Neural crest cell (in vitro differentiated cells): ENCODE measurements around the gene USP22. TPM values are rescaled to one million over a fixed set of nuclear protein-coding genes. Genes with fewer than 3 reads are reported as not detected.
"Not testable (repeated sequence)": the region's sequence is repeated elsewhere in the genome, so short reads cannot be mapped to it uniquely, and the experiment has no call there.

ENCODE experiments used
- DNase-seq: peaks from one replicate; pipeline ENCODE4 v3.0.0; 2021; ENCODE audit warnings: low read depth, mixed read lengths, low spot score
- H3K27ac Mint-ChIP-seq: one replicate; pipeline ENCODE4 v1.8.0; 2021; ENCODE audit warnings: mild to moderate bottlenecking, mixed read lengths; ENCODE audit not compliant: unreplicated experiment
- H3K27me3 Mint-ChIP-seq: 2 replicates; pipeline ENCODE4 v1.8.0; 2021; ENCODE audit warnings: low read depth, mild to moderate bottlenecking, mixed read lengths
- H3K36me3 Mint-ChIP-seq: 2 replicates; pipeline ENCODE4 v1.8.0; 2021; ENCODE audit warnings: low read depth, mild to moderate bottlenecking, mixed read lengths
- H3K4me1 Mint-ChIP-seq: 2 replicates; pipeline ENCODE4 v1.8.0; 2021; ENCODE audit warnings: mixed read lengths
- H3K4me3 Mint-ChIP-seq: one replicate; pipeline ENCODE4 v1.8.0; 2021; ENCODE audit warnings: mild to moderate bottlenecking, mixed read lengths
- H3K9me3 Mint-ChIP-seq: 2 replicates; pipeline ENCODE4 v1.8.0; 2021; ENCODE audit warnings: mixed read lengths
- CTCF ChIP-seq: fragments of 200-600 bp; sonication (generic); conservative IDR thresholded peaks from 2 replicates; pipeline ENCODE4 v1.5.0; 2021; ENCODE audit warnings: antibody characterized with exemption, mild to moderate bottlenecking
- total RNA-seq: library from RNA; stranded (reverse); gene quantifications from 2 replicates; pipeline ENCODE4 v1.2.1, GENCODE V29; 2021

The USP22 gene
- total RNA-seq, 1 donor from 2014 or later: 390 TPM

GRCh38 chr17:21059761-21060160 is 16.9 kb upstream of the USP22 start:
- Mint-ChIP-seq H3K36me3 (no peaks in the 10 kb centered on the region), H3K27ac (no peak overlapping the region), H3K4me3 (no peak overlapping the region), H3K27me3 (no peaks in the 10 kb centered on the region), H3K9me3 (no peaks in the 10 kb centered on the region), H3K4me1 (no peaks in the 10 kb centered on the region)
- TF ChIP-seq CTCF: no peak
- DNase-seq: no peak

GRCh38 chr17:21058098-21058893 is 15.5 kb upstream of the USP22 start:
- Mint-ChIP-seq H3K27ac (no peak overlapping the region), H3K4me3 (no peak overlapping the region), H3K4me1 (no peaks in the 10 kb centered on the region), H3K9me3 (no peaks in the 10 kb centered on the region), H3K36me3 (no peaks in the 10 kb centered on the region), H3K27me3 (no peaks in the 10 kb centered on the region)
- no peak for DNase-seq
- no peak for TF ChIP-seq CTCF

GRCh38 chr17:21053056-21053455 is 10.2 kb upstream of the USP22 start:
- DNase-seq, H3K36me3 Mint-ChIP-seq, H3K9me3 Mint-ChIP-seq, H3K27me3 Mint-ChIP-seq, H3K4me1 Mint-ChIP-seq, H3K4me3 Mint-ChIP-seq, H3K27ac Mint-ChIP-seq: not testable (repeated sequence)

- DNase-seq: no peak
- Mint-ChIP-seq H3K9me3 (no peaks in the 10 kb centered on the region), H3K27me3 (no peaks in the 10 kb centered on the region), H3K36me3 (no peaks in the 10 kb centered on the region), H3K27ac (no peak overlapping the region), H3K4me3 (no peak overlapping the region), H3K4me1 (peaks cover 1% of the 10 kb centered on the region)
- TF ChIP-seq CTCF: no peak
Measured at GRCh38 chr17:21049457-21049856, 6.6 kb upstream of the USP22 start.

DNA sequence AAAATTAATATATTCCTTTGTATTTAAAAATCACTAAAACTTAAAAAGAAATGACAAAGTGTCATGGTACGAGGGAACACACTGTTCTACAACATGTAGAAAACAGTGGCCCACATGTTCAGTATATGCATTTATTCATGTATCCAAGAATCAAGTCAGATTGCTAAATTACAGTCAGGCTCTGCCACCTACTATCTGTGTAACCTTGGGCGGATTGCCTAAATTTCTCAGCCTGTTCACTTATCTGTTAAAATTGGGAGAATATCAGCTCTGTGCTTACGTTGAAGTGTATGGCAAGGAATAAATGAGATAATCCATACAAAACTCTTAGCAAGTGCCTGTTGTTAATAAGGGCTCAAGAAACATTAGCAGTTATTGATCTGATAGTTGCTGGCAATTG is 3.4 kb upstream of the USP22 start:
- Mint-ChIP-seq H3K4me3 (peak overlapping the region; percentile 66), H3K27me3 (no peaks in the 10 kb centered on the region), H3K36me3 (no peaks in the 10 kb centered on the region), H3K9me3 (no peaks in the 10 kb centered on the region), H3K27ac (no peak overlapping the region), H3K4me1 (peaks cover 12% of the 10 kb centered on the region)
- no peak for TF ChIP-seq CTCF
- DNase-seq: no peak

GRCh38 chr17:21044971-21045370 is 2.2 kb upstream of the USP22 start:
- Mint-ChIP-seq H3K27ac (no peak overlapping the region), H3K36me3 (peaks cover 6% of the 10 kb centered on the region), H3K4me1 (peaks cover 23% of the 10 kb centered on the region)

More at GRCh38 chr17:21044971-21045370, 2.2 kb upstream of the USP22 start:
- Mint-ChIP-seq H3K27me3 (no peaks in the 10 kb centered on the region), H3K4me3 (peak overlapping the region; percentile 91), H3K9me3 (no peaks in the 10 kb centered on the region)
- no peak for DNase-seq
- no peak for TF ChIP-seq CTCF
